ENCODE measurements around the gene TC2N.

- TF ChIP-seq CTCF (IDR thresholded peaks at IDR 0.05; ENCODE audit: extremely low read depth in 1 of 2, insufficient read depth in 1 of 2, low read depth in 1 of 2, low read length in 2 of 2) (no peak), POLR2A (IDR thresholded peaks at IDR 0.05; ENCODE audit: low read depth, low read length) (no peak), POLR2AphosphoS5 (IDR thresholded peaks at IDR 0.05; ENCODE audit: insufficient read depth, low read depth, low read length) (no peak), EZH2 (IDR thresholded peaks at IDR 0.05; ENCODE audit: borderline replicate concordance, low read depth, low read length, severe bottlenecking) (no peak), JUN (IDR thresholded peaks at IDR 0.05; ENCODE audit: borderline replicate concordance, insufficient read depth, insufficient read length, low read depth) (no peak), GATA2 (IDR thresholded peaks at IDR 0.05; ENCODE audit: insufficient read depth, insufficient read length, low read depth, low read length) (no peak), MYC (IDR thresholded peaks at IDR 0.05; ENCODE audit: low read depth, low read length) (no peak), FOS (IDR thresholded peaks at IDR 0.05; ENCODE audit: borderline replicate concordance, insufficient read depth, low read length) (no peak)
- TF ChIP-seq, protein P1, sequence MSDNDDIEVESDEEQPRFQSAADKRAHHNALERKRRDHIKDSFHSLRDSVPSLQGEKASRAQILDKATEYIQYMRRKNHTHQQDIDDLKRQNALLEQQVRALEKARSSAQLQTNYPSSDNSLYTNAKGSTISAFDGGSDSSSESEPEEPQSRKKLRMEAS (IDR thresholded peaks at IDR 0.05; ENCODE audit: insufficient read depth, insufficient read length), result no peak
Observed at GRCh38 chr14:91732439-91732838, 134.9 kb downstream of the TC2N start.

All from endothelial cell of umbilical vein (primary cell).